PC-3 (cell line): ENCODE measurements around the gene NPB. TPM values are rescaled to one million over a fixed set of nuclear protein-coding genes. Genes with fewer than 3 reads are reported as not detected.
A peak's percentile ranks its signal among the peaks of the same experiment; 100 is the strongest.

Experiments
- ATAC-seq: fragments of 200-7000 bp; cut with Tn5 transposase; 2 replicates; pipeline ENCODE4 v1.9.1; 2020; ENCODE audit warnings: mild to moderate bottlenecking, moderate library complexity
- BruUV-seq: library from RNA; stranded (reverse); fragments of 400-500 nt; replicated peaks from 2 replicates; lab custom pipeline; 2021; lab: Mats Ljungman, UMichigan
- CTCF ChIA-PET: fragments of 300-600 bp; sonication (Branson Sonifier 250); formaldehyde crosslinking; loops from one replicate; lab custom pipeline; 2022; ENCODE audit warnings: antibody characterized with exemption; lab: Charles Lee
- POLR2A ChIA-PET: fragments of 300-600 bp; sonication (Branson Sonifier 250); formaldehyde crosslinking; loops from one replicate; lab custom pipeline; 2022; ENCODE audit warnings: antibody characterized with exemption; ENCODE audit not compliant: unreplicated experiment; lab: Charles Lee
- DNase-seq: peaks from one replicate; pipeline ENCODE4 v3.0.0-alpha.2; 2015
- H2AFZ ChIP-seq: fragments of 300-600 bp; sonication (generic); 2 replicates; pipeline ENCODE4 v1.6.0; 2016; ENCODE audit warnings: antibody characterized with exemption, low read length
- H3F3A ChIP-seq: fragments of 300-600 bp; sonication (generic); one replicate; pipeline ENCODE4 v1.6.0; 2017; ENCODE audit warnings: antibody characterized with exemption, low read length, control low read depth, mild to moderate bottlenecking; ENCODE audit not compliant: unreplicated experiment
- H3K27ac ChIP-seq: fragments of 300-600 bp; sonication (generic); 2 replicates; pipeline ENCODE4 v1.5.1; 2016; ENCODE audit warnings: mild to moderate bottlenecking, low read length
- H3K27me3 ChIP-seq: fragments of 300-600 bp; sonication (generic); 2 replicates; pipeline ENCODE4 v1.6.1; 2016; ENCODE audit warnings: low read length, mixed read lengths
- H3K36me3 ChIP-seq: fragments of 300-600 bp; sonication (generic); 2 replicates; pipeline ENCODE4 v1.6.1; 2016; ENCODE audit warnings: low read depth, mixed run types, low read length, mixed read lengths
- H3K4me1 ChIP-seq: fragments of 300-600 bp; sonication (generic); 2 replicates; pipeline ENCODE4 v1.5.1; 2016; ENCODE audit warnings: low read length; ENCODE audit not compliant: insufficient read depth
- H3K4me2 ChIP-seq: fragments of 300-600 bp; sonication (generic); 2 replicates; pipeline ENCODE4 v1.6.0; 2016; ENCODE audit warnings: low read length
- H3K4me3 ChIP-seq: fragments of 300-600 bp; sonication (generic); 2 replicates; pipeline ENCODE4 v1.5.1; 2016; ENCODE audit warnings: mild to moderate bottlenecking, low read length, mixed read lengths
- H3K79me2 ChIP-seq: fragments of 300-600 bp; sonication (generic); 2 replicates; pipeline ENCODE4 v1.6.1; 2017; ENCODE audit warnings: low read length, mixed read lengths
- H3K9ac ChIP-seq: fragments of 300-600 bp; sonication (generic); 2 replicates; pipeline ENCODE4 v1.6.0; 2016; ENCODE audit warnings: mild to moderate bottlenecking, low read length
- H3K9me2 ChIP-seq: fragments of 300-600 bp; sonication (generic); replicated peaks from 2 replicates; pipeline ENCODE4 v1.6.1; 2016; ENCODE audit warnings: mixed run types, low read length, mixed read lengths
- H3K9me3 ChIP-seq: fragments of 300-600 bp; sonication (generic); 2 replicates; pipeline ENCODE4 v1.6.1; 2016; ENCODE audit warnings: low read length, mixed read lengths
- H4K20me1 ChIP-seq: fragments of 300-600 bp; sonication (generic); 2 replicates; pipeline ENCODE4 v1.6.1; 2016; ENCODE audit warnings: low read length, mixed read lengths
- EZH2 ChIP-seq: fragments of 300-600 bp; sonication (generic); IDR thresholded peaks from one replicate; pipeline ENCODE4 v1.6.1; 2017; ENCODE audit warnings: antibody characterized with exemption, mild to moderate bottlenecking, low read length; ENCODE audit not compliant: unreplicated experiment
- EZH2phosphoT487 ChIP-seq: fragments of 300-600 bp; sonication (generic); IDR thresholded peaks from 2 replicates; pipeline ENCODE4 v1.6.1; 2018; ENCODE audit warnings: mild to moderate bottlenecking, antibody characterized with exemption, low read length, borderline replicate concordance
- intact Hi-C: fragments of 100-400 bp; cut with micrococcal nuclease; formaldehyde crosslinking; loops from 2 replicates; pipeline ENCODE4 v1.9.0; 2023
- total RNA-seq: library from RNA; depleted of rRNA; stranded (reverse); fragments of >200 nt; gene quantifications from 2 replicates; pipeline ENCODE4 v1.2.3, GENCODE V29; 2014
- TF ChIP-seq, protein P1 (sequence below): fragments of 300-600 bp; sonication (generic); conservative IDR thresholded peaks from 2 replicates; pipeline ENCODE4 v1.5.1; 2017; ENCODE audit warnings: antibody characterized with exemption, low read depth, mild to moderate bottlenecking, low read length

Gene NPB
- total RNA-seq, 1 experiment from 2014 or later = 0.07 TPM

DNA sequence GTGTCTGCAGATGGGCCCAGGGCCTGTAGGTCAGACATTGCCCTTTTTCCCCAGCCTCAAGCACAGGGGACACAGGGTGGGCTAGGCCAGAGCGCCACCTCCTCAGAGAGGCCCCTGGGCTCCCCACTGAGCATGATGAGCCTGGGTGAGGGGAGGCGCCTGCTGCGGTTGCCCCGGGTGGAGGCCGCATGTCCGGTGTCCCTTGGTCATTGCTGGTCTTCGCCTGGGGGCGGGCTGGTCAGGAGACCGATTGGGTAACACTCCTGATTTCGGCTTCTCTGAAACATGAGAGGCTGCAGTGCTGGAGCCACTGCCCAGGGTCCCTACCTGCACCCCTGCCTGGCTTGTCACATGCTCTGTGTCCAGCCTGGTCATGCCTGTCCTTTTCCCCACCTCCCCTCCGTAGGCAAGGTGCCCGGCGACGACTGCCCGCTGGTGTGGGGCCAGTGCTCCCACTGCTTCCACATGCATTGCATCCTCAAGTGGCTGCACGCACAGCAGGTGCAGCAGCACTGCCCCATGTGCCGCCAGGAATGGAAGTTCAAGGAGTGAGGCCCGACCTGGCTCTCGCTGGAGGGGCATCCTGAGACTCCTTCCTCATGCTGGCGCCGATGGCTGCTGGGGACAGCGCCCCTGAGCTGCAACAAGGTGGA, 2.4 kb upstream of the NPB start:
- Histone ChIP-seq H4K20me1 (no peaks in the 10 kb centered on the region), H3K4me3 (peak overlapping the region; percentile 43; the same call in 1 of the 2 replicates), H3K9ac (peak overlapping the region; percentile 88), H3K4me2 (peak overlapping the region; percentile 84), H3K27ac (peak overlapping the region; percentile 100), H3K4me1 (peaks cover 34% of the 10 kb centered on the region), H3F3A (peaks cover 18% of the 10 kb centered on the region), H2AFZ (no peak overlapping the region), H3K27me3 (no peaks in the 10 kb centered on the region), H3K79me2 (peaks cover 19% of the 10 kb centered on the region), H3K9me3 (no peaks in the 10 kb centered on the region), H3K36me3 (peaks cover 12% of the 10 kb centered on the region), H3K9me2 (no peaks in the 10 kb centered on the region)
- POLR2A ChIA-PET = no interaction called here
- CTCF ChIA-PET = no interaction called here
- intact Hi-C loops = no loop called here
- no peak for DNase-seq
- BruUV-seq = no TSS peak
- no peak for ATAC-seq
- TF ChIP-seq, protein P1, sequence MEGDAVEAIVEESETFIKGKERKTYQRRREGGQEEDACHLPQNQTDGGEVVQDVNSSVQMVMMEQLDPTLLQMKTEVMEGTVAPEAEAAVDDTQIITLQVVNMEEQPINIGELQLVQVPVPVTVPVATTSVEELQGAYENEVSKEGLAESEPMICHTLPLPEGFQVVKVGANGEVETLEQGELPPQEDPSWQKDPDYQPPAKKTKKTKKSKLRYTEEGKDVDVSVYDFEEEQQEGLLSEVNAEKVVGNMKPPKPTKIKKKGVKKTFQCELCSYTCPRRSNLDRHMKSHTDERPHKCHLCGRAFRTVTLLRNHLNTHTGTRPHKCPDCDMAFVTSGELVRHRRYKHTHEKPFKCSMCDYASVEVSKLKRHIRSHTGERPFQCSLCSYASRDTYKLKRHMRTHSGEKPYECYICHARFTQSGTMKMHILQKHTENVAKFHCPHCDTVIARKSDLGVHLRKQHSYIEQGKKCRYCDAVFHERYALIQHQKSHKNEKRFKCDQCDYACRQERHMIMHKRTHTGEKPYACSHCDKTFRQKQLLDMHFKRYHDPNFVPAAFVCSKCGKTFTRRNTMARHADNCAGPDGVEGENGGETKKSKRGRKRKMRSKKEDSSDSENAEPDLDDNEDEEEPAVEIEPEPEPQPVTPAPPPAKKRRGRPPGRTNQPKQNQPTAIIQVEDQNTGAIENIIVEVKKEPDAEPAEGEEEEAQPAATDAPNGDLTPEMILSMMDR = no peak
- TF ChIP-seq EZH2 = no peak
- no peak for TF ChIP-seq EZH2phosphoT487

- ATAC-seq = no peak
- ChIA-PET CTCF (no interaction called here), POLR2A (no interaction called here)
- BruUV-seq = no TSS peak
- H3K4me3 ChIP-seq = no peak overlapping the region
- H3K9me3 ChIP-seq = no peaks in the 10 kb centered on the region
- no peaks in the 10 kb centered on the region for H3K9me2 ChIP-seq
- peaks cover 16% of the 10 kb centered on the region for H3K79me2 ChIP-seq
- H3K36me3 ChIP-seq = peaks cover 10% of the 10 kb centered on the region
- no peak for DNase-seq
- peaks cover 18% of the 10 kb centered on the region for H3F3A ChIP-seq
- peaks cover 34% of the 10 kb centered on the region for H3K4me1 ChIP-seq
- H3K27me3 ChIP-seq = no peaks in the 10 kb centered on the region
- H3K27ac ChIP-seq = peak overlapping the region; percentile 100; the same call in 1 of the 2 replicates
- H4K20me1 ChIP-seq = no peaks in the 10 kb centered on the region
- H3K4me2 ChIP-seq = no peak overlapping the region
- no peak overlapping the region for H3K9ac ChIP-seq
- no peak overlapping the region for H2AFZ ChIP-seq
- intact Hi-C loops = no loop called here
- TF ChIP-seq EZH2 = no peak
- TF ChIP-seq EZH2phosphoT487 = no peak
- TF ChIP-seq, protein P1 = no peak
Measured at GRCh38 chr17:81900181-81900820, 1.7 kb upstream of the NPB start.
